PC-9 (cell line): Measurements from ENCODE around the gene CDC20. TPM values are rescaled to one million over a fixed set of nuclear protein-coding genes. Genes with fewer than 3 reads are reported as not detected.

Experiments used
- BruUV-seq: library from RNA; stranded (reverse); fragments of 400-500 nt; replicated peaks from 2 replicates; lab custom pipeline; 2021; lab: Mats Ljungman, UMichigan
- CTCF ChIA-PET: fragments of 300-600 bp; sonication (Branson Sonifier 250); formaldehyde crosslinking; loops from one replicate; lab custom pipeline; 2022; ENCODE audit warnings: antibody characterized with exemption; lab: Charles Lee
- POLR2A ChIA-PET: fragments of 300-600 bp; sonication (Branson Sonifier 250); formaldehyde crosslinking; loops from one replicate; lab custom pipeline; 2022; ENCODE audit warnings: antibody characterized with exemption; ENCODE audit not compliant: unreplicated experiment; lab: Charles Lee
- DNase-seq, 2 experiments: peaks; one replicate each; pipeline versions ENCODE4 v3.0.0 to v3.0.0-alpha.2; 2015 to 2022; ENCODE audit warnings: mixed read lengths in 1 of 2
- H2AFZ ChIP-seq: fragments of 200-600 bp; sonication (generic); 2 replicates; pipeline ENCODE4 v1.8.1; 2017; ENCODE audit warnings: antibody characterized with exemption
- H3F3A ChIP-seq: fragments of 200-600 bp; sonication (generic); 2 replicates; pipeline ENCODE4 v1.8.1; 2017; ENCODE audit warnings: antibody characterized with exemption, mild to moderate bottlenecking, low read depth; ENCODE audit not compliant: insufficient read depth
- H3K27ac ChIP-seq: fragments of 200-600 bp; sonication (generic); 2 replicates; pipeline ENCODE4 v1.6.1; 2016; ENCODE audit warnings: mixed run types
- H3K27me3 ChIP-seq: fragments of 200-600 bp; sonication (generic); 2 replicates; pipeline ENCODE4 v1.6.1; 2016; ENCODE audit warnings: low read depth, mixed run types; ENCODE audit not compliant: insufficient read depth
- H3K36me3 ChIP-seq: fragments of 200-600 bp; sonication (generic); 2 replicates; pipeline ENCODE4 v1.6.1; 2016; ENCODE audit warnings: low read depth, mixed run types
- H3K4me1 ChIP-seq: fragments of 200-600 bp; sonication (generic); replicated peaks from 2 replicates; pipeline ENCODE4 v1.6.1; 2016; ENCODE audit warnings: mixed run types; ENCODE audit not compliant: insufficient read depth
- H3K4me2 ChIP-seq: fragments of 200-600 bp; sonication (generic); 2 replicates; pipeline ENCODE4 v1.6.1; 2017; ENCODE audit warnings: mixed run types
- H3K4me3 ChIP-seq: fragments of 200-600 bp; sonication (generic); 2 replicates; pipeline ENCODE4 v1.6.1; 2016; ENCODE audit warnings: mixed run types
- H3K79me2 ChIP-seq: fragments of 200-600 bp; sonication (generic); 2 replicates; pipeline ENCODE4 v1.6.1; 2017; ENCODE audit warnings: low read depth, mixed run types
- H3K9me2 ChIP-seq: fragments of 200-600 bp; sonication (generic); 2 replicates; pipeline ENCODE4 v1.8.1; 2017; ENCODE audit warnings: mild to moderate bottlenecking; ENCODE audit not compliant: insufficient read depth
- H3K9me3 ChIP-seq: fragments of 200-600 bp; sonication (generic); 2 replicates; pipeline ENCODE4 v1.8.1; 2016; ENCODE audit warnings: low read depth; ENCODE audit not compliant: insufficient read depth
- H4K20me1 ChIP-seq: fragments of 200-600 bp; sonication (generic); 2 replicates; pipeline ENCODE4 v1.8.1; 2017; ENCODE audit not compliant: insufficient read depth
- EZH2 ChIP-seq: fragments of 200-600 bp; sonication (generic); IDR thresholded peaks from 2 replicates; pipeline ENCODE4 v1.8.0; 2017; ENCODE audit warnings: antibody characterized with exemption, low read depth
- intact Hi-C: fragments of 100-400 bp; cut with micrococcal nuclease; formaldehyde crosslinking; loops from one replicate; pipeline ENCODE4 v1.10.0; 2022; ENCODE audit not compliant: unreplicated experiment
- total RNA-seq: library from RNA; stranded (reverse); gene quantifications from 2 replicates; pipeline ENCODE4 v1.2.3, GENCODE V29; 2021
- TF ChIP-seq, protein P1 (sequence below): fragments of 200-600 bp; sonication (generic); conservative IDR thresholded peaks from 2 replicates; pipeline ENCODE4 v1.6.1; 2017; ENCODE audit warnings: mixed run types, antibody characterized with exemption, mild to moderate bottlenecking, moderate library complexity

CDC20 gene
- total RNA-seq, 1 experiment from 2014 or later: 229 TPM

DNA sequence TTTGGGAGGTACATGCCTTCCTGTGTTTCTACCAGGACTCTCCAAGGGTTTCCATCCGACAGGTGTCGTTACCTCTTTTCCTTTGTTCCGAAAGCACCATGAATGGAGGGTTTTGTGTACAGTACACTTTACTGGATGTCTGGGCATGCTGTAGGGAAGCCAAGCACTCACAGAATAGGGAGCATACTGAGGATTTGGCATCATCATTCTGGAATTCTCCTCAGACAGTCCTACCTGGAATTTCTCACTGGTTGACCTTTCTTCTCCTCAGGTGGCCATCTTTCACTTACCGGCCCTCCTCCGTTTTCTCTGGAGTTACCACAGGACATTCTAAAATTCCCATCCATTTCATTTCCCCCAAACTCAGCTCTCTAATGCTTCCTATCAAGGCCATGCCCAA lies 27.1 kb upstream of the CDC20 start:
- intact Hi-C loops: no loop called here
- no peak overlapping the region for H2AFZ ChIP-seq
- H3K9me2 ChIP-seq: no peaks in the 10 kb centered on the region
- no TSS peak for BruUV-seq
- H3K4me3 ChIP-seq: no peak overlapping the region
- no peaks in the 10 kb centered on the region for H3K36me3 ChIP-seq
- peaks cover 15% of the 10 kb centered on the region for H3K4me1 ChIP-seq
- POLR2A ChIA-PET: no interaction called here
- peaks cover 4% of the 10 kb centered on the region; the same call in 1 of the 2 replicates for H3K9me3 ChIP-seq
- H3K4me2 ChIP-seq: no peak overlapping the region
- no peak overlapping the region for H3K27ac ChIP-seq
- CTCF ChIA-PET: interaction anchor here (0.5 kb wide), 1 partner anchor 27 kb away, joined by 3 read pairs; the partner anchor contains the start of gene CDC20
- H3F3A ChIP-seq: no peaks in the 10 kb centered on the region
- H4K20me1 ChIP-seq: no peaks in the 10 kb centered on the region
- no peaks in the 10 kb centered on the region for H3K79me2 ChIP-seq
- no peaks in the 10 kb centered on the region for H3K27me3 ChIP-seq
- TF ChIP-seq EZH2: no peak
- TF ChIP-seq, protein P1, sequence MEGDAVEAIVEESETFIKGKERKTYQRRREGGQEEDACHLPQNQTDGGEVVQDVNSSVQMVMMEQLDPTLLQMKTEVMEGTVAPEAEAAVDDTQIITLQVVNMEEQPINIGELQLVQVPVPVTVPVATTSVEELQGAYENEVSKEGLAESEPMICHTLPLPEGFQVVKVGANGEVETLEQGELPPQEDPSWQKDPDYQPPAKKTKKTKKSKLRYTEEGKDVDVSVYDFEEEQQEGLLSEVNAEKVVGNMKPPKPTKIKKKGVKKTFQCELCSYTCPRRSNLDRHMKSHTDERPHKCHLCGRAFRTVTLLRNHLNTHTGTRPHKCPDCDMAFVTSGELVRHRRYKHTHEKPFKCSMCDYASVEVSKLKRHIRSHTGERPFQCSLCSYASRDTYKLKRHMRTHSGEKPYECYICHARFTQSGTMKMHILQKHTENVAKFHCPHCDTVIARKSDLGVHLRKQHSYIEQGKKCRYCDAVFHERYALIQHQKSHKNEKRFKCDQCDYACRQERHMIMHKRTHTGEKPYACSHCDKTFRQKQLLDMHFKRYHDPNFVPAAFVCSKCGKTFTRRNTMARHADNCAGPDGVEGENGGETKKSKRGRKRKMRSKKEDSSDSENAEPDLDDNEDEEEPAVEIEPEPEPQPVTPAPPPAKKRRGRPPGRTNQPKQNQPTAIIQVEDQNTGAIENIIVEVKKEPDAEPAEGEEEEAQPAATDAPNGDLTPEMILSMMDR: no peak
- no peak for DNase-seq

DNA sequence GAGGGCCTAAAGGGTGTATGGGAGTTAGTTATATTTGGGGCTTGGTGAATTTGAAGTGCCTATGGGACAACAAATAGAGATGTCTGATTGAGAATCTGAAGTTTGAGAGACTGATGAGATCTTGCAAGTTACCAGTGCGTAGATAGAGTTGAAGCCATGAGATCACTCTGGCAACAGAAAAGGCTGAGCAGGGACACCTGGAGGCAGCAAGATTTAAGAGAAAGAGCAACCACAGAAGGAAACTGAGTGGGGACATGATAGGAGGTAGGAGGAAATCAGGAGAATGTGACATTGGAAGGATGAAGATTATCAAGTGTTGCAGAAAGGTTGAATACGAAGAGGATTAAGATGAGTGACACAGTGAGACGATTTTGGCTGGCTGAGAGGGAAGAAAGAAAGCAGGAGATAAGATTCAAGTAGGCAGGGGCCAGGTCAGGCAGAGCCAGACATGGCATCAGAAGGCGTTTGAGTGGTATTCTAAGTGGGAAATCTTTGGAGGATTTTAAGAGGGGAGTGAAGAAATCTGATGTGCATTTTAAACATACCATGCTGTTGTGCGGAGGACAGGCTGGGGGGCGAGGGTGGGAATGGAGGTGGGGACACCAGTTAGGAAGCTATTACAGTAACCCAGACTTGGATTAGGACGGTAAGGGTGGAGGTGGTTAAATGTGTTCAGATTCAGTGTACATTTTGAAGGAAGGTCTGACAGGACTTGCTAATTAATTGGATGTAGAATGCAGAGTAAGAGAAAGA lies 24.2 kb upstream of the CDC20 start:
- BruUV-seq: no TSS peak
- no peaks in the 10 kb centered on the region for H3K79me2 ChIP-seq
- H3F3A ChIP-seq: no peaks in the 10 kb centered on the region
- ChIA-PET CTCF (no interaction called here), POLR2A (no interaction called here)
- H4K20me1 ChIP-seq: no peaks in the 10 kb centered on the region
- no peaks in the 10 kb centered on the region for H3K9me3 ChIP-seq
- no peaks in the 10 kb centered on the region for H3K36me3 ChIP-seq
- peaks cover 13% of the 10 kb centered on the region for H3K4me1 ChIP-seq
- TF ChIP-seq, protein P1: no peak
- no peak for TF ChIP-seq EZH2
- H3K27ac ChIP-seq: no peak overlapping the region
- no peak overlapping the region for H3K4me3 ChIP-seq
- H3K4me2 ChIP-seq: no peak overlapping the region
- intact Hi-C loops: no loop called here
- DNase-seq: no peak
- H3K9me2 ChIP-seq: no peaks in the 10 kb centered on the region
- no peaks in the 10 kb centered on the region for H3K27me3 ChIP-seq
- H2AFZ ChIP-seq: no peak overlapping the region

DNA sequence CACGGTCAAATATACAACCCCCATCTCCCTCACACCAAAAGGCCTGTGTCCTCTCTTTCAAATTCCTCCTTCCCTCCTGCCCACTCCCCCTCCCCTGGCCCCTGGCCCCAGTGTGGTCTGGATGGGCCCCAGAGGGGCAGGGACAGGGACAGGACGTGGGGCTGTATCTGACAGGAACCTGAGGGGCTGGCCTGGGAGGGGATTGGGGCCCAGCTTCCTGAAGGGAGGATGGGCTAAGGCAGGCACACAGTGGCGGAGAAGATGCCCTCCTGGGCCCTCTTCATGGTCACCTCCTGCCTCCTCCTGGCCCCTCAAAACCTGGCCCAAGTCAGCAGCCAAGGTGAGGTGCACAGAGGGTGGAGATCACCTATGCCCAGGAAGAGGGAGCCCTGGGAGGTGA lies 21.2 kb upstream of the CDC20 start, which contains the start of gene MPL:
TSS of gene MPL (plus strand) at position 231 of the 400 bp plus-strand sequence. CDS start at position 262, 31 bp downstream.
- Histone ChIP-seq H3K9me2 (no peaks in the 10 kb centered on the region), H4K20me1 (no peaks in the 10 kb centered on the region), H3K4me1 (peaks cover 3% of the 10 kb centered on the region; the same call in 1 of the 2 replicates), H3K27ac (no peak within 1 kb of the TSS), H2AFZ (no peak within 1 kb of the TSS), H3K27me3 (no peaks in the 10 kb centered on the region), H3K4me3 (no peak within 1 kb of the TSS), H3K4me2 (no peak within 1 kb of the TSS), H3K79me2 (no peaks in the 10 kb centered on the region), H3K9me3 (no peaks in the 10 kb centered on the region), H3K36me3 (no peaks in the 10 kb centered on the region), H3F3A (peaks cover 1% of the 10 kb centered on the region; the same call in 1 of the 2 replicates)
- DNase-seq: no peak
- TF ChIP-seq, protein P1: no peak
- TF ChIP-seq EZH2: no peak
- POLR2A ChIA-PET: interaction anchor here (0.6 kb wide), 1 partner anchor 875 kb away, joined by 3 read pairs; the partner anchor contains the start of gene CCDC30
- CTCF ChIA-PET: interaction anchor here (0.7 kb wide), 1 partner anchor 20 kb away, joined by 5 read pairs; no protein-coding TSS in a partner anchor
- no TSS peak for BruUV-seq
- intact Hi-C loops: no loop called here
